ENCODE measurements around the gene GRAMD4. TPM values are rescaled to one million over a fixed set of nuclear protein-coding genes. Genes with fewer than 3 reads are reported as not detected.

GRAMD4 gene
- total and polyA plus RNA-seq, 2 donors (not counting 1 experiment from before 2014, with no cell fraction given): 17.0 to 88.1 TPM

GRCh38 chr22:46695346-46696228 is 75.4 kb downstream of the GRAMD4 start:
- Histone ChIP-seq H3K9ac (ENCODE audit: low read length) (no peak overlapping the region), H3K27ac (ENCODE audit: low read length in 2 of 2) (no peak overlapping the region), H2AFZ (ENCODE audit: insufficient read depth, low read depth, low read length, poor library complexity, severe bottlenecking) (no peak overlapping the region), H3K9me3 (ENCODE audit: control extremely low read depth in 1 of 3, control insufficient read depth in 2 of 3, insufficient read depth in 1 of 3, low read length in 2 of 3) (no peaks in the 10 kb centered on the region), H3K4me2 (replicated peaks; ENCODE audit: low read depth, low read length, poor library complexity, severe bottlenecking) (no peak overlapping the region), H3K4me3 (ENCODE audit: control extremely low read depth in 1 of 5, extremely low read depth in 1 of 5, insufficient read depth in 1 of 5, low read depth in 2 of 5, low read length in 4 of 5) (no peak overlapping the region), H3K4me1 (ENCODE audit: control insufficient read depth in 2 of 2, insufficient read depth in 2 of 2, low read length in 2 of 2) (no peaks in the 10 kb centered on the region), H3K27me3 (replicated peaks in 1 of 4; ENCODE audit: control extremely low read depth in 1 of 4, control insufficient read depth in 3 of 4, insufficient read depth in 4 of 4, low read length in 3 of 4) (no peaks in the 10 kb centered on the region), H3K79me2 (ENCODE audit: control insufficient read depth, insufficient read depth, low read length) (no peaks in the 10 kb centered on the region), H4K20me1 (ENCODE audit: control insufficient read depth, insufficient read depth, low read length, poor library complexity, severe bottlenecking) (peaks cover 14% of the 10 kb centered on the region), H3K36me3 (replicated peaks in 1 of 2; ENCODE audit: control extremely low read depth in 1 of 2, control insufficient read depth in 1 of 2, extremely low read depth in 1 of 2, insufficient read depth in 2 of 2, low read length in 1 of 2) (peaks cover 3 to 71% of the 10 kb centered on the region in 2 experiments)
- Mint-ChIP-seq H3K27ac (no peak overlapping the region), H3K4me3 (no peak overlapping the region), H3K27me3 (no peaks in the 10 kb centered on the region), H3K9me3 (ENCODE audit: insufficient read depth) (no peaks in the 10 kb centered on the region), H3K4me1 (no peaks in the 10 kb centered on the region)
- intact Hi-C loops (cut with micrococcal nuclease): no loop called here
- DNase-seq (no peak), ATAC-seq (ENCODE audit: low read depth) (no peak)
- POLR2A ChIA-PET: no interaction called here
- TF ChIP-seq EZH2 (IDR thresholded peaks at IDR 0.05; ENCODE audit: borderline replicate concordance, insufficient read depth, low read depth, low read length, poor library complexity, severe bottlenecking) (no peak), CTCF (IDR thresholded peaks at IDR 0.05) (no peak)
- WGBS (ENCODE audit: insufficient coverage): 89% methylated on average over 23 of the region's 25 CpGs
- CTCF ChIA-PET: interaction anchor here (1.3 kb wide), 1 partner anchor 132 kb away, joined by 3 read pairs; no protein-coding TSS in a partner anchor

DNA sequence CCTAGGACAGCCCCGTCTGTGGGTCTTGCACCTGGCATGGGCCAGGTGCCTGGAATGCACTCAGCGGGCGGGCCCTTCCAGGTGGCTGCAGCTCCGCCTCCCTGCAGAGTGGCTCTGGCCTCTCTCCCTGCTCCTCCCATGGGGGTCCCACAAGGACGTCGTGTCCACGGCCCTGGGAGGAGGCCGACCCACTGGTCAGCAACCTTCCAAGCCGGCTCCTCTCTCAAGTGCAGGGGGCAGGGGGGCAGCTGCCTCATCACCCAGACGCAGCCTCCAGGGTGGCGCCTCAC is 76.0 kb downstream of the GRAMD4 start:
- H3K9me3 ChIP-seq (ENCODE audit: control extremely low read depth in 1 of 3, control insufficient read depth in 2 of 3, insufficient read depth in 1 of 3, low read length in 2 of 3): no peaks in the 10 kb centered on the region
- Mint-ChIP-seq H3K9me3 (ENCODE audit: insufficient read depth) (no peaks in the 10 kb centered on the region), H3K27ac (no peak overlapping the region), H3K4me1 (no peaks in the 10 kb centered on the region), H3K4me3 (no peak overlapping the region), H3K27me3 (no peaks in the 10 kb centered on the region)
- ChIA-PET POLR2A (no interaction called here), CTCF (interaction anchor here (0.5 to 1.3 kb wide), 2 partner anchors 132 to 655 kb away, joined by 3 read pairs; no protein-coding TSS in a partner anchor)
- ATAC-seq (ENCODE audit: low read depth): no peak
- WGBS (ENCODE audit: insufficient coverage): 100% methylated on average over 11 of the region's 11 CpGs
- intact Hi-C loops (cut with micrococcal nuclease): no loop called here
- no peaks in the 10 kb centered on the region for H3K4me1 ChIP-seq (ENCODE audit: control insufficient read depth in 2 of 2, insufficient read depth in 2 of 2, low read length in 2 of 2)
- H3K27me3 ChIP-seq (replicated peaks in 1 of 4; ENCODE audit: control extremely low read depth in 1 of 4, control insufficient read depth in 3 of 4, insufficient read depth in 4 of 4, low read length in 3 of 4): no peaks in the 10 kb centered on the region
- TF ChIP-seq CTCF (IDR thresholded peaks at IDR 0.05) (no peak), EZH2 (IDR thresholded peaks at IDR 0.05; ENCODE audit: borderline replicate concordance, insufficient read depth, low read depth, low read length, poor library complexity, severe bottlenecking) (no peak)
- H3K27ac ChIP-seq (ENCODE audit: low read length in 2 of 2): no peak overlapping the region
- no peaks in the 10 kb centered on the region for H3K79me2 ChIP-seq (ENCODE audit: control insufficient read depth, insufficient read depth, low read length)
- H4K20me1 ChIP-seq (ENCODE audit: control insufficient read depth, insufficient read depth, low read length, poor library complexity, severe bottlenecking): peaks cover 14% of the 10 kb centered on the region
- H3K4me3 ChIP-seq (ENCODE audit: control extremely low read depth in 1 of 5, extremely low read depth in 1 of 5, insufficient read depth in 1 of 5, low read depth in 2 of 5, low read length in 4 of 5): no peak overlapping the region
- H2AFZ ChIP-seq (ENCODE audit: insufficient read depth, low read depth, low read length, poor library complexity, severe bottlenecking): no peak overlapping the region
- H3K9ac ChIP-seq (ENCODE audit: low read length): no peak overlapping the region
- H3K4me2 ChIP-seq (replicated peaks; ENCODE audit: low read depth, low read length, poor library complexity, severe bottlenecking): no peak overlapping the region
- DNase-seq: no peak
- peaks cover 3 to 77% of the 10 kb centered on the region in 2 experiments for H3K36me3 ChIP-seq (replicated peaks in 1 of 2; ENCODE audit: control extremely low read depth in 1 of 2, control insufficient read depth in 1 of 2, extremely low read depth in 1 of 2, insufficient read depth in 2 of 2, low read length in 1 of 2)

All from B cell (primary cell).